HepG2 (cell line): ENCODE data around the gene COX7A2L. TPM values are rescaled to one million over a fixed set of nuclear protein-coding genes. Genes with fewer than 3 reads are reported as not detected.

ENCODE experiments used
- HNRNPK ChIP-seq: fragments of 200-400 bp; formaldehyde crosslinking; IDR thresholded peaks from 2 replicates; pipeline ENCODE4 v1.6.1; 2018; ENCODE audit warnings: low read length, low read depth, moderate library complexity, mild to moderate bottlenecking; ENCODE audit not compliant: poor library complexity, severe bottlenecking
- NR2C2 ChIP-seq: sonication (generic); formaldehyde crosslinking; IDR thresholded peaks from 2 replicates; pipeline ENCODE4 v1.4.0; 2020; ENCODE audit warnings: missing genetic modification reagents, mild to moderate bottlenecking, moderate library complexity, borderline replicate concordance
- POLR2G ChIP-seq: fragments of 200-400 bp; formaldehyde crosslinking; IDR thresholded peaks from 2 replicates; pipeline ENCODE4 v1.6.1; 2018; ENCODE audit warnings: mild to moderate bottlenecking, low read depth, low read length, moderate library complexity
- RARA ChIP-seq: IDR thresholded peaks from 2 replicates; pipeline ENCODE4 v1.6.1; 2016; ENCODE audit warnings: missing genetic modification reagents, missing compliant biosample characterization
- RNF2 ChIP-seq: fragments of 450-650 bp; conservative IDR thresholded peaks from 2 replicates; pipeline ENCODE4 v1.6.1; 2016; ENCODE audit warnings: low read depth
- RORA ChIP-seq: sonication (generic); formaldehyde crosslinking; IDR thresholded peaks from 2 replicates; pipeline ENCODE4 v1.5.0; 2020; ENCODE audit warnings: mild to moderate bottlenecking, missing genetic modification reagents, moderate library complexity
- RXRA ChIP-seq: sonication (generic); formaldehyde crosslinking; IDR thresholded peaks from 2 replicates; pipeline ENCODE4 v1.5.1; 2020; ENCODE audit warnings: missing genetic modification reagents
- TEAD3 ChIP-seq: optimal IDR thresholded peaks from 2 replicates; pipeline ENCODE3; 2016; ENCODE audit warnings: borderline replicate concordance
- ZNF30 ChIP-seq: sonication (generic); formaldehyde crosslinking; IDR thresholded peaks from 2 replicates; pipeline ENCODE4 v1.5.0; 2020; ENCODE audit warnings: mild to moderate bottlenecking, missing genetic modification reagents
- ZNF317 ChIP-seq: sonication (generic); formaldehyde crosslinking; IDR thresholded peaks from 2 replicates; pipeline ENCODE4 v1.5.0; 2020; ENCODE audit warnings: mild to moderate bottlenecking, missing genetic modification reagents
- ZNF670 ChIP-seq: sonication (generic); formaldehyde crosslinking; IDR thresholded peaks from 2 replicates; pipeline ENCODE4 v1.8.0; 2022; ENCODE audit warnings: mild to moderate bottlenecking, missing genetic modification reagents, borderline replicate concordance
- ZNF776 ChIP-seq: sonication (generic); formaldehyde crosslinking; IDR thresholded peaks from 2 replicates; pipeline ENCODE4 v1.4.0; 2020; ENCODE audit warnings: mild to moderate bottlenecking, missing genetic modification reagents
- ZNF879 ChIP-seq: sonication (generic); formaldehyde crosslinking; IDR thresholded peaks from 2 replicates; pipeline ENCODE4 v1.8.1; 2023; ENCODE audit warnings: missing genetic modification reagents
- polyA plus RNA-seq, 8 experiments: library from polyadenylated mRNA; depleted of rRNA in 3 of 8; stranded (reverse) in 7 of 8; unstranded in 1 of 8; fragments of >200 nt; fragmentation: Illumina TruSeq in 4 of 8; extraction: Trizol in 4 of 8; gene quantifications; 2 replicates each; pipeline versions ENCODE4 v1.2.1 to v1.2.3, GENCODE V29; 2011 to 2016; ENCODE audit warnings: low read depth in 4 of 8, missing spikeins in 1 of 8, mixed read lengths in 1 of 8; ENCODE audit not compliant: insufficient read depth in 1 of 8
- total RNA-seq, 5 experiments: library from RNA; depleted of rRNA; stranded (reverse); fragments of >200 nt; fragmentation: Illumina TruSeq; extraction: Trizol; gene quantifications; 2 replicates each; pipeline ENCODE4 v1.2.3, GENCODE V29; 2016; ENCODE audit warnings: low read depth in 1 of 5
- TF ChIP-seq, protein P1 (sequence below): sonication (generic); formaldehyde crosslinking; IDR thresholded peaks from 2 replicates; pipeline ENCODE4 v1.8.0; 2022; ENCODE audit warnings: mild to moderate bottlenecking, missing genetic modification reagents, moderate library complexity
- TF ChIP-seq, protein P2 (sequence below): sonication (generic); formaldehyde crosslinking; conservative IDR thresholded peaks from 2 replicates; pipeline ENCODE4 v1.4.0; 2020; ENCODE audit warnings: missing genetic modification reagents
- TF ChIP-seq, protein P3 (sequence below): fragments of 450-650 bp; IDR thresholded peaks from 2 replicates; pipeline ENCODE4 v1.6.1; 2016
- TF ChIP-seq, protein P4 (sequence below): sonication (generic); formaldehyde crosslinking; IDR thresholded peaks from 2 replicates; pipeline ENCODE4 v1.4.0; 2020; ENCODE audit warnings: low read depth, mild to moderate bottlenecking, missing genetic modification reagents
- TF ChIP-seq, protein P5 (sequence below): sonication (generic); formaldehyde crosslinking; IDR thresholded peaks from 2 replicates; pipeline ENCODE4 v1.8.0; 2022; ENCODE audit warnings: missing genetic modification reagents, mild to moderate bottlenecking, moderate library complexity, borderline replicate concordance

Gene COX7A2L
- total and polyA plus RNA-seq, 2 of the 13 experiments (the other 11 are each of a cell fraction or from before 2014, with no cell fraction given): 155 to 201 TPM

DNA sequence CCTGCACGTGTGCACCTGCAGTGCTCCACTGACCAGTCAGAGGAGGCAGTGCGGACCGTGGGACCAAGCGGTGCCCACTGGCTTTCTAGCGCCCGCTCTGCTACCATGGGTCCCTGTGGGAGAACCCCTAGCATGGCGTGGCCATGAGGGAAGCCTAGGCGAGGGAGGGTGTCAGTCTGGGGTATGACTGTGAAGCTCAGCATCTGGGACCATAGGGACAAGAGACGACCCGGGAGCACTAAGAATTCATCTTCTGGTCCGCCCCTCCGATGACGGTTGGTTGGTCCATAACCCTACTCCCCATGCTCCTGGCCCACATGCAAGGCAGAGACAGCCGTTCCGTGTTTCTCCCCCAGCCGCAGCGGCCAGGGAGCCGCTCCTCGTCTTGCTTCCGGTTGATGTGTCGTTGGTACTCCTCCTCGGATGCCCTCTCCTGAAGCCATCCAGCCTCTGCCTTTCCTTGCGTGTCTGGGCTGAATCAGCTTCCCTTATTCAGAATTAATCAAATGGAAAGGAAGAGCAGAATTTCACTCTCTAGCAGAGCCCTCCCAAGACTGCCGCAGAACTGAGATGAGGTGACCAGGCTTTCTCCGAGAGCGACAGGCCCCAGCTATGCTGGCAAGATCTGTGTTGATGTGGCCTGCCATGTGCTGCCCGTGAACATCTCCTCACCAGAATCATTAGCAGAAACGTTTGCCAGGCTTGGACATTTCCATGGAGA is 23.0 kb downstream of the COX7A2L start (continued):
- TF ChIP-seq, protein P1, sequence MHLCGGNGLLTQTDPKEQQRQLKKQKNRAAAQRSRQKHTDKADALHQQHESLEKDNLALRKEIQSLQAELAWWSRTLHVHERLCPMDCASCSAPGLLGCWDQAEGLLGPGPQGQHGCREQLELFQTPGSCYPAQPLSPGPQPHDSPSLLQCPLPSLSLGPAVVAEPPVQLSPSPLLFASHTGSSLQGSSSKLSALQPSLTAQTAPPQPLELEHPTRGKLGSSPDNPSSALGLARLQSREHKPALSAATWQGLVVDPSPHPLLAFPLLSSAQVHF (CRISPR knock-in tag): no peak
- TF ChIP-seq, protein P2, sequence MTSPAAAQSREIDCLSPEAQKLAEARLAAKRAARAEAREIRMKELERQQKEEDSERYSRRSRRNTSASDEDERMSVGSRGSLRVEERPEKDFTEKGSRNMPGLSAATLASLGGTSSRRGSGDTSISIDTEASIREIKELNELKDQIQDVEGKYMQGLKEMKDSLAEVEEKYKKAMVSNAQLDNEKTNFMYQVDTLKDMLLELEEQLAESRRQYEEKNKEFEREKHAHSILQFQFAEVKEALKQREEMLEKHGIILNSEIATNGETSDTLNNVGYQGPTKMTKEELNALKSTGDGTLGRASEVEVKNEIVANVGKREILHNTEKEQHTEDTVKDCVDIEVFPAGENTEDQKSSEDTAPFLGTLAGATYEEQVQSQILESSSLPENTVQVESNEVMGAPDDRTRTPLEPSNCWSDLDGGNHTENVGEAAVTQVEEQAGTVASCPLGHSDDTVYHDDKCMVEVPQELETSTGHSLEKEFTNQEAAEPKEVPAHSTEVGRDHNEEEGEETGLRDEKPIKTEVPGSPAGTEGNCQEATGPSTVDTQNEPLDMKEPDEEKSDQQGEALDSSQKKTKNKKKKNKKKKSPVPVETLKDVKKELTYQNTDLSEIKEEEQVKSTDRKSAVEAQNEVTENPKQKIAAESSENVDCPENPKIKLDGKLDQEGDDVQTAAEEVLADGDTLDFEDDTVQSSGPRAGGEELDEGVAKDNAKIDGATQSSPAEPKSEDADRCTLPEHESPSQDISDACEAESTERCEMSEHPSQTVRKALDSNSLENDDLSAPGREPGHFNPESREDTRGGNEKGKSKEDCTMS (CRISPR knock-in tag): no peak
- TF ChIP-seq POLR2G: no peak; the same call in 1 of the 2 replicates
- no peak for TF ChIP-seq ZNF879 (CRISPR knock-in tag)
- no peak for TF ChIP-seq ZNF317 (CRISPR knock-in tag)
- no peak for TF ChIP-seq RORA (CRISPR knock-in tag)
- TF ChIP-seq ZNF30 (CRISPR knock-in tag): no peak
- TF ChIP-seq NR2C2 (CRISPR knock-in tag): no peak
- TF ChIP-seq HNRNPK: no peak
- no peak for TF ChIP-seq ZNF776
- no peak for TF ChIP-seq RARA (CRISPR knock-in tag)
- no peak for TF ChIP-seq RXRA (CRISPR knock-in tag)
- TF ChIP-seq RNF2: no peak
- TF ChIP-seq, protein P3, sequence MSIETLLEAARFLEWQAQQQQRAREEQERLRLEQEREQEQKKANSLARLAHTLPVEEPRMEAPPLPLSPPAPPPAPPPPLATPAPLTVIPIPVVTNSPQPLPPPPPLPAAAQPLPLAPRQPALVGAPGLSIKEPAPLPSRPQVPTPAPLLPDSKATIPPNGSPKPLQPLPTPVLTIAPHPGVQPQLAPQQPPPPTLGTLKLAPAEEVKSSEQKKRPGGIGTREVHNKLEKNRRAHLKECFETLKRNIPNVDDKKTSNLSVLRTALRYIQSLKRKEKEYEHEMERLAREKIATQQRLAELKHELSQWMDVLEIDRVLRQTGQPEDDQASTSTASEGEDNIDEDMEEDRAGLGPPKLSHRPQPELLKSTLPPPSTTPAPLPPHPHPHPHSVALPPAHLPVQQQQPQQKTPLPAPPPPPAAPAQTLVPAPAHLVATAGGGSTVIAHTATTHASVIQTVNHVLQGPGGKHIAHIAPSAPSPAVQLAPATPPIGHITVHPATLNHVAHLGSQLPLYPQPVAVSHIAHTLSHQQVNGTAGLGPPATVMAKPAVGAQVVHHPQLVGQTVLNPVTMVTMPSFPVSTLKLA: no peak
- no peak for TF ChIP-seq ZNF670 (CRISPR knock-in tag)
- TF ChIP-seq, protein P4, sequence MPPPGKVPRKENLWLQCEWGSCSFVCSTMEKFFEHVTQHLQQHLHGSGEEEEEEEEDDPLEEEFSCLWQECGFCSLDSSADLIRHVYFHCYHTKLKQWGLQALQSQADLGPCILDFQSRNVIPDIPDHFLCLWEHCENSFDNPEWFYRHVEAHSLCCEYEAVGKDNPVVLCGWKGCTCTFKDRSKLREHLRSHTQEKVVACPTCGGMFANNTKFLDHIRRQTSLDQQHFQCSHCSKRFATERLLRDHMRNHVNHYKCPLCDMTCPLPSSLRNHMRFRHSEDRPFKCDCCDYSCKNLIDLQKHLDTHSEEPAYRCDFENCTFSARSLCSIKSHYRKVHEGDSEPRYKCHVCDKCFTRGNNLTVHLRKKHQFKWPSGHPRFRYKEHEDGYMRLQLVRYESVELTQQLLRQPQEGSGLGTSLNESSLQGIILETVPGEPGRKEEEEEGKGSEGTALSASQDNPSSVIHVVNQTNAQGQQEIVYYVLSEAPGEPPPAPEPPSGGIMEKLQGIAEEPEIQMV (CRISPR knock-in tag): no peak
- no peak for TF ChIP-seq TEAD3 (CRISPR knock-in tag)
- TF ChIP-seq, protein P5, sequence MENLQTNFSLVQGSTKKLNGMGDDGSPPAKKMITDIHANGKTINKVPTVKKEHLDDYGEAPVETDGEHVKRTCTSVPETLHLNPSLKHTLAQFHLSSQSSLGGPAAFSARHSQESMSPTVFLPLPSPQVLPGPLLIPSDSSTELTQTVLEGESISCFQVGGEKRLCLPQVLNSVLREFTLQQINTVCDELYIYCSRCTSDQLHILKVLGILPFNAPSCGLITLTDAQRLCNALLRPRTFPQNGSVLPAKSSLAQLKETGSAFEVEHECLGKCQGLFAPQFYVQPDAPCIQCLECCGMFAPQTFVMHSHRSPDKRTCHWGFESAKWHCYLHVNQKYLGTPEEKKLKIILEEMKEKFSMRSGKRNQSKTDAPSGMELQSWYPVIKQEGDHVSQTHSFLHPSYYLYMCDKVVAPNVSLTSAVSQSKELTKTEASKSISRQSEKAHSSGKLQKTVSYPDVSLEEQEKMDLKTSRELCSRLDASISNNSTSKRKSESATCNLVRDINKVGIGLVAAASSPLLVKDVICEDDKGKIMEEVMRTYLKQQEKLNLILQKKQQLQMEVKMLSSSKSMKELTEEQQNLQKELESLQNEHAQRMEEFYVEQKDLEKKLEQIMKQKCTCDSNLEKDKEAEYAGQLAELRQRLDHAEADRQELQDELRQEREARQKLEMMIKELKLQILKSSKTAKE: no peak; the same call in 1 of the 2 replicates
